HG02840 (cell line): Measurements from ENCODE around the gene ZFP36L1.
A peak's percentile ranks its signal among the peaks of the same experiment; 100 is the strongest.

Experiments
- ATAC-seq: cut with Tn5 transposase; IDR thresholded peaks from one replicate; pipeline ENCODE4 v1.9.1; 2021; ENCODE audit warnings: mild to moderate bottlenecking, moderate library complexity, moderate number of reproducible peaks; ENCODE audit not compliant: unreplicated experiment, low FRiP score

The ZFP36L1 gene, protein sequence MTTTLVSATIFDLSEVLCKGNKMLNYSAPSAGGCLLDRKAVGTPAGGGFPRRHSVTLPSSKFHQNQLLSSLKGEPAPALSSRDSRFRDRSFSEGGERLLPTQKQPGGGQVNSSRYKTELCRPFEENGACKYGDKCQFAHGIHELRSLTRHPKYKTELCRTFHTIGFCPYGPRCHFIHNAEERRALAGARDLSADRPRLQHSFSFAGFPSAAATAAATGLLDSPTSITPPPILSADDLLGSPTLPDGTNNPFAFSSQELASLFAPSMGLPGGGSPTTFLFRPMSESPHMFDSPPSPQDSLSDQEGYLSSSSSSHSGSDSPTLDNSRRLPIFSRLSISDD

DNA sequence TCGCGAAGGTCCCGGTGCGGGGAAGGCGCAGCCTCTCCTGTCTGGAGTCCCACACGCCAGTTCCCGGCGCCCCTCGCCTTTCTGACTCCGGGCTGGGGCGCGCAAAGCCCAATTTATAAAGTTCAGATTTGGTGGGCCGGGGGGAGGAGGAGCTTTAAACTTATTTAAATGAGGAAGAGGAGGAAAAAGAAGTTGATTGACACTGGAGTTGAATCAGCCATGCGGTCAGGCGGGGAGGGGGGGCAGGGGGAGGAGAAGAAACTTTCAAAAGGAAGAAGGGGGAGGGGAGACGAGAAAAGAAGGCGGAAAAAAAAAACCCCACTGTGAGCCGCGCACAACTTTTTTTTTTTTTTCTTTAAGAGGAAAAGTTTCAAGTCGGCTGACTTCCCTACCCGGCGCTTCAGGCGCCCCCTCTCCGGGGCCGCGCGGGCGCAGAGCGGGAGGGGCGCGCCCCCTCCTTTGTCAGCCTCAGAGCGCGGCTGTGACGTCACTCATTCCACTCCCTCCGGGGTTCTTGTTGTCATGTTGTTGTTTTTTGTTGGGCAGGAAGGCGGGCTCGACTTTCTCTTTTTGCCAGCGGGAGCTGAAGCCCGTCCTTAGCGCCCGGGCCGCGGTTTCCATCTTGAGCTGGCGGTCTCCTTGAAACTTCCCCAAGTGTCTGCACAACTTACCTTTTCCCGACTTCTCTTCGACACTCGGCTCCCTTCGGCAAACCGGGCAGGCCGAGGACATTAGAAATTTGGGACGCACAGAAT is at the start of gene ZFP36L1:
Gene ZFP36L1, minus strand, starts transcription at position 89 of the 755 bp plus-strand sequence. CDS start 129 bp downstream, outside the sequence.
- peak; percentile 39 for ATAC-seq

GRCh38 chr14:68842298-68842697 is 49.4 kb upstream of the ZFP36L1 start:
- no peak for ATAC-seq

- ATAC-seq: no peak
These were observed 48.3 kb upstream of the ZFP36L1 start for GRCh38 chr14:68841016-68841809.

DNA sequence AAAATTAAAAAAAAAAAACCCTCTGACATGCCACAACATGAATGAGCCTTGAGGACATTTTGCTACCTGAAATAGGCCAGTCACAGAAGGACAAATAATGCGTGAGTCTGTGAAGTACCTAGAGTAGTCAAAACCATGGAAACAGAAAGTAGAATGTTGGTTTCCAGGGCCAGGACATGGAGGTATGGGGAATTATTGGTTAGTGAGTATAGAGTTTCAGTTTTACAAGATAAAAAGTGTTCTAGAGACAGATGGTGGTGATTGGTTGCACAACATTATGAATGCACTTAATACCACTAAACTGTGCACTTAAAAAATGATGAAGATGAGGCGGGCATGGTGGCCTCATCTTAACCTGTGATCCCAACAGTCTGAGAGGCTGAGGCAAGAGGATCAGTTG is 47.6 kb upstream of the ZFP36L1 start:
- no peak for ATAC-seq

DNA sequence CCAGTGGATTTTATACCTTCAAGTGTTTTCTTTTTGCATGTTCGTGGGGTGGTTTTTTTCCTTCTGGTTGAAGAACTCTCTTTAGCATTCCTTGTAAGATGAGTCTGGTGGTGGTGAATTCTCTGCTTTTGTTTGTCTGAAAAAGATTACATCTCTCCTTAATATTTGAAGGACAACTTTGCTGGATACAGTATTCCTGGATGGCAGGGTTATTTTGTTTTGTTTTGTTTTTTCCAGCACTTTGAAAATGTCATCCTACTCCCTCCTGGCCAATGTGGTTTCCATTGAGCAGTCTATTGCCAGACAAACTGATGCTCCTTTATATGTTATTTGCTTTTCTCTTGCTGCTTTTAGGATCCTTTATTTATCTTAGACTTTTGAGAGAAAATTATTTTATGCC is 43.2 kb upstream of the ZFP36L1 start:
- no peak for ATAC-seq

DNA sequence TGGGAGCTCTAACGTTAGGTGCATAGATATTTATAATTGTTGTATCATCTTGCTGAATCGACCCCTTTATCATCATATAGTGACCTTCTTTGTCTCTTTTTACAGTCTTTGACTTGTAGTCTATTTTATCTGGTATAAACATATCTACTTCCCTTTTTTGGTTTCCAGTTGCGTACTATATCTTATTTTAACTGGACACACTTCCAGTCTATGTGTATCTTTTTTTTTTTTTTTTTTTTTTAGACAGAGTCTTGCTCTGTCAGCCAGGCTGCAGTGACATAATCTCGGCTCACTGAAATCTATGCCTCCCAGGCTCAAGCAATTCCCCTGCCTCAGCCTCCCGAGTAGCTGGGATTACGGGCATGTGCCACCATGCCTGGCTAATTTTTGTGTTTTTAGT is 41.9 kb upstream of the ZFP36L1 start:
- ATAC-seq: no peak

DNA sequence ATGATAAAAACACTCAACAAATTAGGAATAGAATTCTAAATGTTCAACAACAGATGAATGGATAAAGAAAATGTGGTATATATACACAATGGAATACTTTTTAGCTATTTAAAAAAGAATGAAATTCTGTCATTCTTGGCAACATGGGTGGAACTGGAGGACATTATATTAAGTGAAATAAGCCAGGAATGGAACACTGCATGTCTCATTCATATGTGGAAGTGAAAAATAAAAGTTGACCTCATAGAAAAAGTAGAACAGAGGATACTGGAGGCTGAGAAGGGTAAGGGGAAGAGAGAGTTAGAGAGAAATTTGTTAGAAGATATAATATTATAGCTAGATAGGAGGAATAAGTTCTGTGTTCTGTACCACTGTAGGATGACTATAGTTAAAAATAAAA is 35.8 kb upstream of the ZFP36L1 start:
- no peak for ATAC-seq

DNA sequence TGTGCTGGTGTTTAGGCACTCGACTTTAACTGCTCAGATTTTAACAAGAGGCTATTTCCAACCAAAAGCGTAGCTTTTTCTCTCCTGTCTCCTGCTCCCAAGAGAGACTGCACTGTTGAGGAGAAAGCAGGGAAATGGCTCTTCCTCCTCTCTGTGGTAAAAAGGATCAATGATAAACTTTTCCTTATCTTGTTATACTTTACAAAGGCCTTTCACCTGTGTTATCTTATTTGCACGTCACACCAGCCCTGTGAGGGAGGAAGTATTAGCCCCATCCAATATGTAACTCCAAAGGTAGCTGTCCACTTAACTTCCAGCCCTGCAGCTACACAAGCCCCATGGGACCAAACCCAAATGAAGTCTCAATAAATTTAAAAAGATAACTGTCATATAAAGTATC is 32.9 kb upstream of the ZFP36L1 start:
- no peak for ATAC-seq

GRCh38 chr14:68824517-68825347 is 31.9 kb upstream of the ZFP36L1 start:
- no peak for ATAC-seq

- no peak for ATAC-seq
These were observed 31.3 kb upstream of the ZFP36L1 start for GRCh38 chr14:68824207-68824516.

DNA sequence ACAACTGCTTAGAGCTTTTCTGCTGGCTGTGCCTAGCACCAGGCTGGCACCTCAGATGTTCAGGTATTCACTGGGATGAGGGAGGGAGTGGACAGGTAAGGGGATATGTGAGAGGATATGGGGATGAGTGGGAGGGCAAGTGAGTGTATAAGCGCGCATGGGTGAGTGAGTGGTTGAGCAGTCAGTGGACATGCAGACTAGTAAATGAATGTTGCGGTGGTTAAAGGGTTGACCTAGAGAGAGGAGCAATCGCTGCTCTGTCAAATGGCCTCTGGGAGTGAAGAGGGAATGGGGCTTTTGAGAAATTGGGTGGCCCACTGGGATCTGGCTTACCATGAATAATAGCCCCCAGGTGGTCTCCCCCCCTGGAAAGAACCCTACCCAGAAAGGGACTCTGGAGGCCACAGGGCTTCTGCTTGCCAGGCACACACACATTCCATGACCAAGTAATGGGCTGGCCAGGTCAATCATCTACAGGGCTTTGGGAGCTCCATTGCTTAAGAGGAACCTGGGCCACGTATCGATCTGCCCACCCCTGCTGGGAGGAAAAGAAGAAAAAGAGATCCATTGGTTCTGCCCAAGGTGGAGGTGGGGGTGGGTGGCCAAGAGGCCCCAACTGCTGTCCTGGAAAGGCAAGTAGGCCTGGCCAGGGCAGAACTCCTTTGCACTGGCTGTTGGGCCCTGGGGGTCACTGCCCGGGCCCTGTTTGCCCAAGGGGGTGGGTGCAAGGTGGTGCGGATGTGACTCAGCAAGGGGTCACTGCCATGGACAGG is 30.8 kb upstream of the ZFP36L1 start:
- no peak for ATAC-seq

DNA sequence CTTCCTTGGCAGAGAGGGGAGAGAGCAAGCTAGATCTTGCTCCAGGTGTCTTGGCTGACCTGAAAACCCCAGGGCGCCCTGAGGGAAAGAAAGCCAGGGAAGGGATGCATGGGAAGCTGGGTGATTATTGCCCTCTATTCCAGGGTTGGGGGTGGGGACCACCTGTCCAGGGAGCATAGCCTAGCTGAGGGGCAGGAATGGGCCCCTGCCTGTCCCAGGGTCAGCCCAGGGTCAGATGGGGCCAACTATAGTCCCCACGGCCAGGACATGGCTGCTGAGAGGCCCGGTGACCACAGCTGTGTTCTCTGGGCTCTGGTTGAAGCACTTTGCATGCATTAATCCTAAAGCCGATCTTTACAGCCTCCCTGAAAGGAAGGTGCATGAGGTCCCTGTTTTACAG is 30.1 kb upstream of the ZFP36L1 start:
- no peak for ATAC-seq

DNA sequence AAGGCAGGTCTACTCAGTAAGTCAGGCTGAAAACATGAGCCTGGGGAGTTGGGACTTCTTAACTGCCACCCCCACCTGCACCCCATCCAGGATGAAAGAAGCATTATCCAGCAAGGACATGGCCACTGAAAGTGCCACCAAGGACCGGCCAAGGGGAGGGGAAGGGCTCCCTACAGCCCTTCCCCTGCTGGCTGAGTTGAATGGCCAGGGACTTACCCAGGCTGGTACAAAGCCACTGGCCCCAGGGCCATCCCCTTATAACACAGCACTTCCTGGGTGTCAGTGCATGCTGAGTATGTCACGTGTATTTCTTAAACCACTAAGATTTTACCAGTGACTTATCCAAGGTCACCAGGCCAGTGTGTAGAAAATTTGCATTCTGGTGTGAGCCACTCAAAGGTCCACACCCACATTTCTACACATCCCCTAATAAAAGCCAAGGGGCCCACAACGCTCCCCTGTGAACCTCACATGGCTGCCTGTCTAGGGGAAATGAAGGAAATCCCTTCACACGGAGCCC is 29.3 kb upstream of the ZFP36L1 start:
- peak; percentile 71 for ATAC-seq

GRCh38 chr14:68820999-68821683 is 28.3 kb upstream of the ZFP36L1 start:
- ATAC-seq: no peak

GRCh38 chr14:68820536-68820935 is 27.7 kb upstream of the ZFP36L1 start:
- no peak for ATAC-seq

GRCh38 chr14:68820119-68820518 is 27.3 kb upstream of the ZFP36L1 start:
- no peak for ATAC-seq

GRCh38 chr14:68819260-68819691 is 26.4 kb upstream of the ZFP36L1 start:
- no peak for ATAC-seq

DNA sequence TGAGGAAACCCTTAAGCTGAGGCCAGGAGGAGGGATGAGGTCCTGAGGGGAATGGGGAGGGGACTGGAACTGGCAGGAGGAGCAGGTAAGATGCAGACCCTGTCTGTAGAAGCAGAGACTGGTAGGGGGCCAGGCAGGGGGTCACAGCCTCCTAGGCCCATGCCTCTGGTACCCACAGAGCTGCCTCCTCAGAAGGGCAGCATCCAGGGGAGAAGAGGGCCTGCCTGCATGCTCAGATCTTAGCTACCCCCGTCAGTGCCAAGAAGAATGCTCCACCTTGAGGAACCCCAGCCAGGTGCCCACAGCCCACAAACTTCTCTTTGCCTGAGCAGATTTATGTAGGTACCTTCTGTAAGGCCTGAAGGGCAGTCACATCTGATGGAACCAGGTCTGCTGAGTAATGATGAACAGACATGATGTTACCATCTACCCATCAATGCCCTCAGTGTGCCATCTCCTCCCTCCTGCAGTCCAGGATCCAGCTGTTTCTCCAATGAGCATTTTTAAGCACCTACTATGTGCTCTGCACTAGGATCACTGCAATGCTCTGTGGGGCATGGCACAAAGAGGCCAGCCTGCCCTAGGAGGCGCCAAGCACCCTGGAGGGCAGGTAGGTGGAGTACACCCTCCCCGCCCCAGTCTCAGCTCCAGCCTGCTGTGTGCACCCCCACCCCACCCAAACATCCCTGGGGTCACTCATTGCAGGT is 24.8 kb upstream of the ZFP36L1 start:
- ATAC-seq: no peak
